SW480 (cell line): Measurements from ENCODE around the gene KIF5C.

Source experiments
- DNase-seq: peaks from one replicate; pipeline ENCODE4 v3.0.0-alpha.2; 2016; ENCODE audit warnings: low spot score

The KIF5C gene

GRCh38 chr2:149044500-149044899, 169.5 kb downstream of the KIF5C start:
- no peak for DNase-seq

GRCh38 chr2:149047118-149047517, 172.1 kb downstream of the KIF5C start:
- DNase-seq, result no peak

GRCh38 chr2:149049142-149049541, 174.1 kb downstream of the KIF5C start:
- no peak for DNase-seq

DNA sequence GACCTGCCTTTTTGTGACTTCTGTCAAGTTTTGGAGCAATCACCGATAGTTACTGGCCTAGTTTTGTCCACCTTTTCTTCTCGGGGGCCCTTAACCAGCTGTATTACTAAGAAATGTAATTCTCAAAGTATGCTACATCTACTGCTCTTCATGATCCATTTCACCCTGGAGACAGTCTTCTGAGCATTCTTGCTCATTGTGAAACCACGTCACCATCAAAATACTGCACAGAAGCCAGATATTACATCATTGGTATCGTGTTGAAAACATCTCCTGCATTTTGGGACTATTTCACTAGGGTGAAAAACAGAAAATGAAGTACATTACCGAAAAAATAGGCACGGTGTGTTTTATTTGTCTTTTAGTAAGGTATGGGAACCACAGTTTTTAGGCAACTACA, 175.2 kb downstream of the KIF5C start:
- no peak for DNase-seq

DNA sequence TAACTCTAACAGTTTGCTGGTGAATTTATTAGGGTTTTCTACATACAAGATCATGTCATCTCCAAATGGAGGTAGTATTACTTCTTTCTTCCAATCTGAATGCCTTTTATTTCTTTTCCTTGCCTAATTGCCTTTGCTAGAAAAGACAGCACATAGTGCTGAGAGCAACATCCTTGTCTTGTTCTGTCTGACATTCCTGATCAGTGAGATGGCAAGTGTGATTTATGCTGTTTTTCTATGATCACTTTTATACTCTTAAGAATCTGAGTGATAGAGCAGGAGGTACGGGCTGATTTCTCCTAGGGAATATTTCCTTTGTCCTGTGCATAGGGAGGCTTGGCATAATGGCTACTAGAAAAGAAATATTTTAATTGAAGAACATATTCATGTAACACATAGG, 180.7 kb downstream of the KIF5C start:
- DNase-seq, result no peak

DNA sequence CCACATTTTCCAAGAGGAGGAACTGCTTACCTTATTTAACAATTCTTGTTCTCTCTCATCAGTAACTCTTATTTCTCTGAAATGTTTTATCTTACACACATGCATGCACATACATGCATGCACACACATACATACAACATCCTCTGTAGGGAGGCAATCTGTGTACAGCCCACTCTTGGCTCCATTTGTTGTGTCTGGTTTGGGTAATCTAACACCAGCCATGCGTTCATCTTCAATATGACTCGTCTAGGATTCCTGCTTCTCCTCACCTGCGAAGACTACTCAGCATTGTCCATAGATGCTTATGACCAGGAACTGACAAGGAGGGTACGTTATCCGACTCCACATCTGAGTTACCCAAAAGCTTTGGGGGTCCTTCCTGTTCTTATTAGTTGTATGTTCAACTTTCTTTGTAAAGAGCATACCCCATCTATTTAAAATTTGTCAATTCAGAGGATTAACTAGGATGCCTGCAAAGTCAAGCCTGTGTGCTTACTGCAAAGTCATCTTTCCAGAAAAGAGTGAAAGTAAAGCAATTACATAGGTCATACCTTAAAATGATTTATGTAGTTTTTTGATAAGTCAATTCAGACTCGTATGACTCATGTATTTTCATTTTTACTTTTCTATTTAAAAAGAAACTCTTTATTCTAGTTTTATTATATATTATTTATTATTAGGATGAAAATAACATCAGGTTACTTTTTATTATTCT, 181.7 kb downstream of the KIF5C start:
- no peak for DNase-seq

DNA sequence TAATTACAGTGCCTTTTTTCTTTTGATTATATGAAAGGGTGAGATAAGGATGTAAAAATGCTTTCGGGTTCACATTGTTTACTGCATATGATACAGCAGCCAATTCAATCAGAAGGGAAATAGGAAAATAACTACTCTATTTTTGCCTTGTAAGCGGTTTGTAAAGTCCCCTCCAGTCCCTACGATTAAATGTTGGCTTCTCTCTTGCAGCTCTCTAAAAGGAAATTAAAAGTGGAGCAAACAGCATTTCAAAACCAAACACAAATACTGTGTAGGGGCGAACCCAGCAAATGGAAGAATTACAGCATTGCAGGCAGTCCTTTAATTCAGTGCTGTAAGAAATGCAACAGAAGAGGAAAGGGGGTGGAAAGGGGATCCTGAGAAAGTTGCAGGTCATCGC, 182.4 kb downstream of the KIF5C start:
- DNase-seq, result no peak

DNA sequence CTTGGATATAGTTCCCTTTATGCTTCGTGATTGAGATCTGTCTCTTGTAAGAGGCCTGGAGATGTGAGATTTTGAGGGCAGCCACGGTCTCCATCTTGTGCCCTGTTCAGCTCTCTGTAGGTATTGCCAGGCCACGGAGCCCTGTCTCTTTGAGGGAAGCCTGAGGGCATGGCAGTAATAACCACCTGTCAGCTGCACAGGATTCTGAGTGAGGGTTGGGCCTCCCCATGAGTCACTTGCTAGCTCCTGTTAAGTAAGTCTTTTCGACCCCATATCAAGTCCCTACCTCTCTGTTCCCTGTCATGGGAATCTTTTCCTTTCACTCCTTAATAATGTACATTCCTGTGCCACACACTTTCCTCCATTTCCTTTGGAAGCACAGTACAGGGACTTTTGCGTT, 183.9 kb downstream of the KIF5C start:
- DNase-seq, result no peak

GRCh38 chr2:149059822-149060221, 184.8 kb downstream of the KIF5C start:
- DNase-seq, result no peak

GRCh38 chr2:149061133-149061745, 186.2 kb downstream of the KIF5C start:
- DNase-seq, result no peak

GRCh38 chr2:149062531-149062930, 187.5 kb downstream of the KIF5C start:
- DNase-seq, result no peak

DNA sequence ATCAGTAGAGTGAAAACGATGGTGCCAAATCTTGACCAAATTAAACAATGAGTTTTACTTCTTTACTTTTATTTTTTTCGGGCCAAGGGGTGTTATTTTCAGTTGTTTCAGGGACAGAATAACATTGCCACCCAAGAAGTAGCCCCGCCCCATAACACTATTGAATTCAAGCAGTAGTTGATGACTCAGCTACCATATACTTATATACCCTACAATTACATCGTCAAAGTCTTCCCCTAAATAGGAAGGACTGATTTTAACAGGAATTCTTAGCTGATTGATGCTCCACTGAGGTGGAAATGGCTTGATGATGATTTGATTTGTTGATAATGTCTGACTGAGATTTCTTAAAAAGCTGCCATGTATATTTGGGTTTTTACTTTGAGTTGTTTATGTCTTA, 188.2 kb downstream of the KIF5C start:
- DNase-seq, result no peak

DNA sequence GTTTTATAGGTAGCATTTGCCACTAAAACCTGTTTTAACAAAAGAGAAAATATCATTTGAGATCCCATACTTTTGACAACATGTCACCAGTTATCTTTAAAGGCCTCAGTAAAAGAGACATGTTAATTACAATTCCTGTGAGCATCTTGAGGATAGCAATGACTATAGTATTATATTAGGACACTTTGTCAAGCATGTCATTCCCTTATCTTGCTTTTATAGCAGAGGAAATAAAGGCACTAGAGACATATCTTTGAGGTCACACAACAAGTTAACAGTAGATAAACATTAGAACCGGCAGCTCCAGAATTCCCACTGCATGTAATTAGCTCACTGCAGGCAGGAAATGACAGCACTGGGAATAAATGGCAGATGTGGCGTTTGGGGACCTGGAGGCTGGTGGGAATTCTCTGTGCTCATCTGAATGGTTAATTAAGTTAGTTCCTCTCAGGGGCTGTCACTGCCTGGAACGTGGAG, 189.4 kb downstream of the KIF5C start:
- no peak for DNase-seq

DNA sequence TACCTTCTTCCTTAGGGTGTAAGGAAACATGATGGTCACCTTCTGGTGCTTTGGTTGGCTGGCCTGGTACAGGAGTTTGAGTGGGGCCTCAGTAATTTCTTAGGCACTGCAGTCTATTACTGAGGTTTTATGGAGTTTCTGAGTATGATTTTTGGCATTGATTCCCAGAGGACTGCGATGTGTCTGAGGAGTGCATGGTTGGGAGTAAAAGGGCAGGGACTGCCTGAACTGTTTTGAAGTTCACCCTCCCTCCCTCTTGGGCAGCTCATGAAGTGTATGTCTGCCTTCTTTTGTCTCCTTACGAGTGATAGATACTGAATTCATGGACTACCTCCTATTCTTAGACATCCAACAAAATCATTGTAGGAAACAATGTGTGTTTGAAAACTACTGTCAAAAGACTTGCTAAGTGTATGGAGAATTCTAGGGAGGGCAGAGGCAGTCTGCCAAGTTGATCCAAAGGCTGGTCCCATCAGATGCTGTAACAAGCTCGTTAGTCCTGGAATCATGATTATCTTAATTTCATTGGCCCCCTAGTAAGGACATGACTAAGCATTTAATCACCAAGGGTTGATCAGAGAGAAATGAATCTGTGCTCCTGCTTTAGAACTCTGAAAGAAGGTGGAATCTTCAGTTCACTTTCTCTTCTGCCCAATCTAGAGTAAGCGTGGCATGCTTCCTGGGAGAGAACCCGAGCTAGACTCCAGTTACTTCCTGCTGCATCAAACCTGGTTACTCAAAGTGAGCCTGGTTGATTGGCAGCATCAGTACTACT, 190.0 kb downstream of the KIF5C start:
- no peak for DNase-seq

DNA sequence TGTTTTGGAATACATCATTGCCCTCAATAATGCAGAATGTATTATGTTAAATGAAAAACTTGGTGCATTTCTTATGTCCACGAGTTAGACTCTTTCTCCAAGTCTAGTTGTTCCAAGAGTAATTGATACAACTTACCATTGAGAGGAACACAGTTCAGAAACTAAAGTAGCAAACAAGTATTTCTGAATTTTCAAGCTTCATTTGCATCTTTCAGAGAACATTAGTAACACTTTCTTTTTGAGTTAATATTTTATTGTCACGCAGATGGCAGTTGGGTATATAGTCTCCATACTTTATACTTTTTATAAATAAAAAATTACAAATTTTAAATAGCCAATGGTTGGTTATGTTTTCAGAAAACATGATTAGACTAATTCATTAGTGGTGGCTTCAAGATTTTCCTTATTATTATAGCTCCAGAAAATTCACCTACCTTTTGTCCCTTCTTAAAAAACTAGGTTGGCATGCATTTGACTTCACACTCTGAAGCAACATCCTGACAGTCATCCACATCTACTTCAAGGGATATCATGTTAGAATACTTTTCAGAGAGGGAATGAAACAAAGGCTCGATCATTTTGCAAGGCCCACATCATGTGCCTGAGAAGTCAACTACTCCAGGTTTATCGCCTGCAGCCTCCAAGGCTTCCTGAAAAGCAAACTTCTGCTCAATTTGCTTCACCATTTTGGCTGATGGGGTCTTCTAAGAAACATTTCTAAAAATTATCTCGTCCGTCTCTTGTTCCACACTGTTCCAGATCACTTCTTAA, 193.4 kb downstream of the KIF5C start:
- DNase-seq, result no peak

- peak; percentile 83 for DNase-seq
These were observed 194.2 kb downstream of the KIF5C start for GRCh38 chr2:149068996-149069888.

- DNase-seq, result no peak
These were observed 195.8 kb downstream of the KIF5C start for GRCh38 chr2:149070681-149071320.

- DNase-seq, result no peak
These were observed 200.1 kb downstream of the KIF5C start for GRCh38 chr2:149075105-149075504.

- DNase-seq, result no peak
These were observed 200.8 kb downstream of the KIF5C start for GRCh38 chr2:149075853-149076252.
